NCI-H146 (cell line): ENCODE measurements around the gene SYNGR2.
A peak's percentile ranks its signal among the peaks of the same experiment; 100 is the strongest.

Experiments
- DNase-seq: peaks from one replicate; lab custom pipeline; 2025; lab: John Stamatoyannopoulos, UW

Gene SYNGR2

DNA sequence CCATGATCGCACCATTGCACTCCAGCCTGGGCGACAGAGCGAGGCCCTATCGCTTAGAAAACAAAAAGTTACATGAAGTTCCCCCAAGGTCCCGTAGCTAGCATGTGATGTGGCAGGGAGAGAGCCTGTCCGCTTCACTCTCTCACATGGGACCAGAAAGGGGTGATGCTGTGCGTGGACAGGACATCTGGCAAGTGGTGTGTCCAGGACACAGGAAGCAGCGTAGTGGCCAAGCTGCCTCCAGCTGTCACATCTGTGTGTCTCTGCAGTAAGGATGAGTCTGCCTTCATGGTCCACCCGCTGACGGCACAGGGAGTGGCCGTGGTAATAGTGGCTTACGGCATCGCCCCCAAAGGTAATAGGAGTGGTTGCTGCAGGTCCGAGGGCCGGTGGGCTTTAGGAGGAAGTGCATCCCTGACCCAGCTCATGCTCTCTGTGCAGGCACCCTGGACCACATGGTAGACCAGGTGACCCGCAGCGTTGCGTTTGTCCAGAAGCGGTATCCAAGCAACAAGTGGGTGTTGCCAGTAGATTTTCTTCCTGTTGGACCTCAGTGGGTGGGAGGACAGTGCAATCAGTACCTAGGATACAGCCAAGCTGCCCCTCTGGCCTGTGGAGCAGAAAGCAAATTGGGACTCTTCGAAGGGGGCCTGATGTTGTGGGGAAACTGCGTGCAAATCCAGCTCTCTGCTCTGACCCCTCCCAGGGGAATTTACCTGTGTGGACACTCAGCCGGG, 36.2 kb downstream of the SYNGR2 start:
- DNase-seq = no peak

GRCh38 chr17:78205124-78205775, 36.9 kb downstream of the SYNGR2 start:
- no peak for DNase-seq

GRCh38 chr17:78206298-78206697, 37.9 kb downstream of the SYNGR2 start:
- no peak for DNase-seq

DNA sequence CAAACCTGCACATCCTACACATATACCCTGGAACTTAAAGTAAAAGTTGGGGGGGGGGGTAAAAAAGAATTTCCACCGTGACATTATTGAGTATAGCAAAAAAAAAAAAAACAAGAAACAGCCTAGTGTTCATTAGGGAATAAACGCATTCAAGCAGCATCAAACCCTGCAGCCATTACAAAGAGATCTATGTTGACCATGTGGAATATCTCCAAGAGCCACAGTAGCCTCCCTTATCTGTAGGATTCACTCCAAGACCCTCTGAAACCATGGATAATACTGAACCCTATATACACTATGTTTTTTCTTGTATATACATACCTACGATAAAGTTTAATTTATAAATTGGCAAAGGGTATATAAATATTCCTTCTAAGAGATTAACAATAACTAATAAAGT, 40.1 kb downstream of the SYNGR2 start:
- DNase-seq = no peak

DNA sequence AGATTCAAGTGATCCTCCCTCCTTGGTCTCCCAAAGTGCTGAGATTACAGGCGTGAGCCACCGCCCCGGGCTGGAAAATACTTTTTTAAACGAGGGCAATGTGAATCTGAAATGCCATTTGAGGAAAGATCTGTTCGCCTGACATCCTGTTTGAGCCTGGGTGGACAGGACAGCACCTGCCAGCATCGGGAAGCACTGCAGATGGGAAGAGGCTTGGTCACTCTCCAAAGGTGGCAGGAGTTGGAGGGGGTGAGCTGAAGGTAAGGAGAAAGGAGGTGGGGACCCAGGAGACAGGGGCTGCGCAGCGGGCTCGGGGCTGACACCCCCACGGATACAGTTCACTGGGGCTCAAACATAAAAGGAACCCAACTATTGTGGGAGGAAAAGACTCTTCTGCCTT, 41.7 kb downstream of the SYNGR2 start:
- no peak for DNase-seq

- peak; percentile 81 for DNase-seq
Measured at GRCh38 chr17:78211032-78211431, 42.7 kb downstream of the SYNGR2 start.

- peak; percentile 94 for DNase-seq
Measured at GRCh38 chr17:78214016-78214705, 45.8 kb downstream of the SYNGR2 start, which contains the start of gene BIRC5. Gene BIRC5 (plus strand): TSS chr17:78214253. CDS start chr17:78214317, 64 bp downstream.

- DNase-seq = no peak
Measured at GRCh38 chr17:78214706-78215061, 46.3 kb downstream of the SYNGR2 start.

DNA sequence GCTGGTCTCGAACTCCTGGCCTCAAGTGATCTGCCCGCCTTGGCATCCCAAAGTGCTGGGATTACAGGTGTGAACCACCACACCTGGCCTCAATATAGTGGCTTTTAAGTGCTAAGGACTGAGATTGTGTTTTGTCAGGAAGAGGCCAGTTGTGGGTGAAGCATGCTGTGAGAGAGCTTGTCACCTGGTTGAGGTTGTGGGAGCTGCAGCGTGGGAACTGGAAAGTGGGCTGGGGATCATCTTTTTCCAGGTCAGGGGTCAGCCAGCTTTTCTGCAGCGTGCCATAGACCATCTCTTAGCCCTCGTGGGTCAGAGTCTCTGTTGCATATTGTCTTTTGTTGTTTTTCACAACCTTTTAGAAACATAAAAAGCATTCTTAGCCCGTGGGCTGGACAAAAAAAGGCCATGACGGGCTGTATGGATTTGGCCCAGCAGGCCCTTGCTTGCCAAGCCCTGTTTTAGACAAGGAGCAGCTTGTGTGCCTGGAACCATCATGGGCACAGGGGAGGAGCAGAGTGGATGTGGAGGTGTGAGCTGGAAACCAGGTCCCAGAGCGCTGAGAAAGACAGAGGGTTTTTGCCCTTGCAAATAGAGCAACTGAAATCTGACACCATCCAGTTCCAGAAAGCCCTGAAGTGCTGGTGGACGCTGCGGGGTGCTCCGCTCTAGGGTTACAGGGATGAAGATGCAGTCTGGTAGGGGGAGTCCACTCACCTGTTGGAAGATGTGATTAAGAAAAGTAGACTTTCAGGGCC, 51.2 kb downstream of the SYNGR2 start:
- DNase-seq = no peak
